HG03520 (cell line): ENCODE results near the gene DDIT3.
"Not testable (repeated sequence)": the region's sequence is repeated elsewhere in the genome, so short reads cannot be mapped to it uniquely, and the experiment has no call there.

Experiments
- ATAC-seq: cut with Tn5 transposase; IDR thresholded peaks from one replicate; pipeline ENCODE4 v1.9.1; 2021; ENCODE audit warnings: mild to moderate bottlenecking, moderate library complexity; ENCODE audit not compliant: unreplicated experiment

DDIT3 gene, protein sequence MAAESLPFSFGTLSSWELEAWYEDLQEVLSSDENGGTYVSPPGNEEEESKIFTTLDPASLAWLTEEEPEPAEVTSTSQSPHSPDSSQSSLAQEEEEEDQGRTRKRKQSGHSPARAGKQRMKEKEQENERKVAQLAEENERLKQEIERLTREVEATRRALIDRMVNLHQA

DNA sequence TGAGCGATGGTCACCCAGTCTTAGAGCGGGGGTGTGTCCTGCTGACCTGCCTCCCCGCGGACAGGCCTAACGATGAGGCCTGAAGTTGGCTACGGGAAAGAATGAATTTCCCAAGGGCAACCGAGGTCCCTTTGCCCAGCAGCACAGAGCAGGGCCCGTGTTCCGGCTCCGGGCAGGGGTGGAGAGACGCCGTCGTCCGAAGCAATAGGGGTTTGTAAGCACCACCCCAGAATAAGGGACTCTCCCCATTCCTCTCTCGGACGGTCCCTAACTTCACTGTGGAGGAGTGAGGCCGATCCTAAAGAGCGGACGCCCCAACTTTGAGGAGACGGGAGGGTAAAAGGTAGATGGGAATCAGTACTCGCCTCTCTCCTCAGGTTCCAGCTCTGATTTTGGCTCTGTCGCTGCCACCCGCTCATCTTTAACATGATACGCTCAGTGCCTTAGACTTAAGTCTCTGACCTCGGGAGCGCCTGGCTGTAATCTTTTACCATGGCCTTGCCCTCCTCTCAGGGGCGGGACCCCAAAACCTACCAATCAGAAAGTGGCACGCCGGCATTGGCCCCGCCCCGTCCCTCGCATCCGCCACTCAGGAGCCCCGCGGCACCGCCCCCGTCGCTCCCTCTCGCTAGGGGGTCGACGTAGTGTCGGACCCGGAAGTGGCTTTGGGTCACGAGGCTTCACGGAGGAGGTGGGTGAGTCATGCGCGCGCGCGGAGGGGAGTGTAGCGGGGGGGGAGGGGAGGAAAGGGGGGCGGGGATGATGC, at the start of gene DDIT3:
Gene DDIT3 (minus strand): TSS at position 462 of the 766 bp plus-strand sequence. CDS start 3,108 bp downstream, outside the sequence.
- ATAC-seq: peak; percentile 57

DNA sequence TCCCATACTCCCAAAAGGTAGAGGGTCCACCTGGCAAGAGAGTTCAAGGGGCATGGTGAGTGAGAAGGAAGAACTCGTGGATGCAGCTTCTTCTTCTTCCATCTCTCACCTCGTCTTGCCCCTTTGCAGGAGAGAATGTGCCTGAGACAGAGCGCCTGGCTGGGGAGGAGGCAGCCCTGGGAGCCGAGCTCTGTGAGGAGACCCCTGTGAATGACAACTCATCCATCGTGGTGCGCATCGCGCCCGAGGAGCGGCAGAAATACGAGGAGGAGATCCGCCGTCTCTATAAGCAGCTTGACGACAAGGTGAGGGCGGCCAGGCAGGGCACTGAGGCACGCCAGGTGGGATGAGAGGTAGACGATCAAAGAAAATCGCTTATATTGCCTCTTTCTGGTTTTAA, 49.5 kb upstream of the DDIT3 start:
- ATAC-seq: no peak

- ATAC-seq: no peak
Measured at GRCh38 chr12:57568838-57569237, 48.5 kb upstream of the DDIT3 start.

DNA sequence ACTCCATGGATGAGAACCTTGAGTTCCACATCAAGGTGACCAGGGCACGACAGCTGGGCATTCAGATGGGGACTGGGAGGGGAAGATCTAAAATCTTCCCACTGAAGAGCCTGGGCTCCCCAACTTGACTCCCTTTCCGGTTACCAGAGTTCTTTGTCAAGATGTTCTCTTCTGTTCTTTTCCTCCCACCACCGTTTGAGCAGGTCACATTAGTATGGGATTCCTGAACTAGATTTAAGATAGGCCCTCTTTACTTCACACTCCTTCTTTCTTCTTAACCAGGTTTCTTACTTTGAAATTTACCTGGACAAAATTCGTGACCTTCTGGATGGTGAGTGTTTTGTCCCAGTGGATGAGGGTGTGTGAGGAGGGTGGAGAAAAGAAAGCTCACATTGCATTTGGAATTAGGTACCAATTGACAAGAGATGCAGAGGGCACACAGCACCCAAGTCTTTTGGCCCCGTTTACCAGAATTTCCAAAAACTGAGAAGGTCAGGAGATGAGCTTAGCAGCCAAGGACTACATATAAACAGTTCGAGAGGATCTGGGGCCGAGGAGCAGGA, 43.9 kb upstream of the DDIT3 start:
- no peak for ATAC-seq

DNA sequence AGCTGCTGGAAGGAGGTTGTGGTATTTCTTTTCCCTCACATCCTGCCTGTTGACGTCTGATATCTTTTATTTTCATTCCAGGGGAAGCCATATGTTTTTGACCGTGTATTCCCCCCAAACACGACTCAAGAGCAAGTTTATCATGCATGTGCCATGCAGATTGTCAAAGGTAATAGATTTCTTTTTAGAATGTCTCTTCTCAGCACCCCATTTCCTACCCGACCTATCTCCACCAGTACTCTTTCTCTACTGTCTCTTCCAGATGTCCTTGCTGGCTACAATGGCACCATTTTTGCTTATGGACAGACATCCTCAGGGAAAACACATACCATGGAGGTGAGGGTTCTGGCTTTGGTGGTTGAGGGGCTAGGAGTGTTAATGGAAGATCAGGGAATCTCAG, 43.0 kb upstream of the DDIT3 start:
- no peak for ATAC-seq

DNA sequence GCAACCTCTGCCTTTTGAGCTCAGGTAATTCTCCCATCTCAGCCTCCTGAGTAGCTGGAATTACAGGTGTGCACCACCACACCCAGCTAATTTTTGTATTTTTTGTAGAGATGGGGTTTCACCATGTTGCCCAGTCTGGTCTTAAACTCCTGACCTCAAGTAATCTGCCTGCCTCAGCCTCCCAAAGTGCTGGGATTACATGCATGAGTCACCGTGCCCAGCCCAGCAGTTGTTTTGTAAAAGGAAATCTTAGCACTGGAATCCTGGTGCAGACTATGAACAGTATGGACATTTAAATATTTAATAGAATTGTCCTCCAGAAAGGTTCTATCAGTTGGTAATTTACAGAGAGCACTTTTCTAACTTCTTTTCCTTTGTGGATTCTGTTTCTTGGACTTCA, 40.8 kb upstream of the DDIT3 start:
- not testable (repeated sequence) for ATAC-seq

DNA sequence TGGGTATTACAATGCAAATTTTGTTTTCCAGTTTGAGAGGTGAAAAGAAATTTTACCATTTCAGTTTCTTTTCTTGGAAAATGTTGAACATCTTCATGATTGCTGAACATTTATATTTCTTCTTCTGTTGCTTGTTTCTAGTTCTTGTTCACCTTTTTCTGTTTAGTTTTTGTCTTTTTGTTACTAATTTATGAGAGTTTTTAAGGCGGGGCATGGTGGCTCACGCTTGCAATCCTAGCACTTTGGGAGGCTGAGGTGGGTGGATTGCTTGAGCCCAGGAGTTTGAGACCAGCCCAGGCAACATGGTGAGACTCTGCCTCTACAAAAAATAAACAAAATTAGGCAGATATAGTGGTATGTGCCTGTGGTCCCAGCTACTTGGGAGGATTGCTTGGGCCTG, 40.2 kb upstream of the DDIT3 start:
- no peak for ATAC-seq

- no peak for ATAC-seq
Measured at GRCh38 chr12:57558864-57559263, 38.5 kb upstream of the DDIT3 start.

GRCh38 chr12:57554897-57555296, 34.6 kb upstream of the DDIT3 start:
- no peak for ATAC-seq

- no peak for ATAC-seq
Measured at GRCh38 chr12:57554453-57554852, 34.1 kb upstream of the DDIT3 start.

DNA sequence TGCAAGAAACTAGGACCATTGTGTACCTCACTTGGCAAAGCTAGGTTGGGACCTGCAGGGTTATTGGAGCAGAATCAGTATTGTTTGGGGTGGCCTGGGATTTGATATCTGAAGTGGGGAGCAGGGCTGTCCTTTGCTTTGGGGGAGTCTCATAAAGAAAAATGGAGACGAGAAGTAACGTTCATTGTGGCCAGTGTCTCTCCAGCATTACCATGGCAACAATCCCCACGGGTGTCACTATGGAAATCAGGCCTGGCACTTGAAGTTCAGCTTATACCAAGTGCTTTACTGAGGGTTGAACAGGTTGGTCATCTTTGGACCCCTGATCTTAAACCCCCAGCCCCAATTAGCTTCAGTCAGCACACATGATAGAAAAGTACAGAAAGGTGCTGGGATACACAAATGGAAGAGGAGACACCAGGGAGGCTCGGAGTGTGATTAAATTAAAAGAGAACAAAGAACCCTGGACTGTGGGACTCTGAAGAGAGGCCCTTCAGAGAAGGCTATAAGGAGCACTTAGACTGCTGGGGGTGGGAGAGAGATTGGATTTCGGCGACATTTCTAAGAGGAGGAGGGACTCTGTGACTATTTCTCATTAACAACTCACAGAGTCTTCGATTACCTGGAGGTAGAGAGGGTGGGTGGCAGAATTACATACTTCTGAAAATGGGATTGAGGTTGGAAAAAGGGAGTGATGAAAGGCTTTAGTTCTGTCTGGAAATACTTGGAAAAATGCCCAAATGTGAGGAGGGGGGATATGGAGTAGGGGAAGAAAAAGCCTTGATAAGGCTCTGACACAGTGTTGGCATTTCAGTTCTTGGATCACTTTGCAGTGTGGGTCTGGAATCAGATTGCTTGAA, 33.3 kb upstream of the DDIT3 start:
- ATAC-seq: no peak

DNA sequence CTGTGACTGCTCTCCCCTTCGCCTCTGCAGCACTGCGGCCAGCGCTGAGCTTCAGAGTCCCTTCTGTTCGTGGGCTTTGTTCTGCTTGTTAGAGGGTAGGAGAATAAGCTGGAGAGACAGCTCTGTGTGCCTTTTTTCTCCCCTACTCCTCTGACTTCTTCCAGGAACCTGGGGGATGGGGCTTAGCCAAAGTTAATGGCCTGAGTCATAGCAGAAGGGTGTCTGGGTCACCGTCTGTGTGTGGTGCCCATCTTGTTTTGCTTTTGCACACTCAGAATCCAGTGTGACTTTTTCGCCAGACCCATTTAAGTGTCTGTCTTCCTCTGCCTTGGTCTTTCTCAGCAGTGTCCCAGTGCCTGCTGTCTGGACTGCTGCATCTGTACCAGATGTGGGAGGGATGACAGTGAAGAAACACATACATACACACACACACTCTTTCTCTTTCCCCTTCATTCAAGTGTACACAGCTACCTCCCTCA, 32.6 kb upstream of the DDIT3 start:
- no peak for ATAC-seq

- ATAC-seq: no peak
Measured at GRCh38 chr12:57552306-57552651, 32.0 kb upstream of the DDIT3 start.

DNA sequence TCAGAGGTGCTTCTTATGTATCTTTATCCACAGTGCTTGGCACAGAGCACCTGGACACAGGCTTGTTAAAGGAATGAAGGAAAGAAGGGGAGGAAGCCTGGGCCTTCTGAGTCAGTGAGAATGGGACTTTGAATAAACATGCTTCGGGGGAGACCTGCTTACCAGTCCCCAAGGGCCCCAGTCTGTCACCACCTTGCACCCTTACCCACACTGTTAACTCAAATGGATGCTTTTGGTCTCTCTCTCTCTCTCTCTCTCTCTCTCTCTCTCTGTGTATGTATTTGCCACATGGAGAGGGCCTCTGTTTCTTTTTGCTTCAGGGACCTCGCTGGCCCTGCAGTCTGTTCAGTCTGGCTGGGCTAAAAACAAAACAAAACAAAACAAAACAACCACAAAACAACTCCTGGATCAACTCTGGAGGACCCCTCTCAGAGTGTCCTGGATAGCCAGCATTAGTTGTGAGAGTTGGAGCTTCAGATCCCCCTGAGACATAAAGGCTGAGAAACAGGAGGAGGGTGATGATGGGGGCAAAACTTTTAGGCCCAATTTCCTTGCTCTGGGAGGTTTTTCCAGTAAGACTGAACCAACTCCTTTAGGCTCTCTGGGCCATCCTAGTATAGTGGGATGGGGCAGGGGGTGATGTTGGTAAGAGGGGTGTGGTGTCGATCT, 31.5 kb upstream of the DDIT3 start:
- no peak for ATAC-seq

DNA sequence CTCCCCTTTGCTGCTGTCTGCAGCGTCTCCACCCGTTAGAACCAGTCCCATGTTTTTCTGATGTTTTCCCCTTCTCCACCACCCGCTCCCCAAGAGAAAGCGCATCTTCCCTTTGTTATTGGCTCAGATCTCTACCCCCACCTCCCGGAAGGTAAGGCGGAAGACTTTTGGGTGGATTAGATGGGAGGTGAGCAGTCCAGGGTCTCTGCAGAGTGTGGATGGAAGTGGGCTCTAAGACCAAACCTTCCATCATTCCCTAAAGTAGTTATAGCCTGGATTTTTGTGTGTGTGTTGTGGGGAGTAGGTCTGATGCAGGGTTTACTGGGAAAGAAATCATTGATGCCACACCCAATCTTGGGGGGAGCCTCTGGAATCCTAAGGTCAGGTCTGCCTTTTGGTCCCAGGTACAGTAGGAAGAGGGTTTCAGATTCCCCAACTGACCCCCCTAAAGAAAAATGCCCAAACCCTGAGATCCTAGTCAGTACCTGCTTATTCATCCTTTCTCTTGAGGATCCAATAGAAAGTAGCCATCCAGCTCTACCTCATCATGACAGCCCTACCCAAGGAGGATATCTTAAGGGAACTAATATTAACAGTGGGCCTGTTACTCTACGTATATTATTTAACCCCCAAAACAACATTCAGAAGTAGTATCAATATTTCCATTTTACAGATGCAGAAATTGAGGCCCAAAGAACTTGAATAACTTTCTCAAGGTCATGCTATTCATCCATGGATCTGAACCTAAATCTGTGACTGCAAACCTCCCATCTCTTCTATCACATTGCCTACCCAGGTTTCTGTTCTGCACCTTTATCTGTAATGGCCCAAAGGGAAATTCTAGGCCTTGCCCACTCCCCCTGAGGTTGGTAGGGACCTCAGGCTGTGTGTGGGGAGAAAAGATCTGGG, 30.6 kb upstream of the DDIT3 start:
- ATAC-seq: no peak

GRCh38 chr12:57549909-57550640, 29.8 kb upstream of the DDIT3 start, which contains the start of gene KIF5A:
KIF5A (plus strand) TSS chr12:57550044; CDS start chr12:57550272, 228 bp downstream.
- no peak for ATAC-seq

DNA sequence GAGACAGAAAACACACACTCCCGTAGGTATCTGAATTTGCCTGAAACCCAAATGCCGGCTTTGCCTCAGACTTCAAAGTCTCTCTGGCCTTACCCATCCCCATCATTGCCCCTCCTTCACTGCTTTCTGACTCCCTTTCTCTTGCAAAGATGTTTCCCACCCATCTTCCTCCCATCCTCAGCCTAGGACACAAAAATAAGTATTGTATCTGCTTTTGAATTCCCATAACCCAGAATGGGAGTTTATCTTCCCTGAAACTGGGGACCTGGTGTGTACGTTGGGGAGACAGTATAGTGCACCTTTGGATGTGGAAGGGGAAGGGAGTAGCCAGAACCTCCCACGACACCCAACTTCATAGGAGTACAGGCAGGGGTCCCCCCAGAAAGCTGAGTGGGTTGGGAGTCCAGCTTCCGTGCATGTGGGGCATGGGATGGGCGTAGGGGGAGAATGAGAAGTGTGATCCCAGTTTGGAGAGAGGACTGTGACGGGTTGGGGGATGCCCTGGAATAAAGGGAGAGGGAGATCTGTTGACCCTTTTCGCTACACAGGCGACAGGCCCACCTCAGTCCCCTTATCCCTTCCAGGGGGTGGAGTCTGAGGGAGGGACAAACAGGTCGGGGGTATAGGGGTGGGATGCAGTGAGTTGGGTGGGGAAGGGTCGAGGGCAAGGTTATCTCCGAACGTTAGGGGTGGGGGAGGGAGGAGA, 29.0 kb upstream of the DDIT3 start:
- ATAC-seq: no peak

DNA sequence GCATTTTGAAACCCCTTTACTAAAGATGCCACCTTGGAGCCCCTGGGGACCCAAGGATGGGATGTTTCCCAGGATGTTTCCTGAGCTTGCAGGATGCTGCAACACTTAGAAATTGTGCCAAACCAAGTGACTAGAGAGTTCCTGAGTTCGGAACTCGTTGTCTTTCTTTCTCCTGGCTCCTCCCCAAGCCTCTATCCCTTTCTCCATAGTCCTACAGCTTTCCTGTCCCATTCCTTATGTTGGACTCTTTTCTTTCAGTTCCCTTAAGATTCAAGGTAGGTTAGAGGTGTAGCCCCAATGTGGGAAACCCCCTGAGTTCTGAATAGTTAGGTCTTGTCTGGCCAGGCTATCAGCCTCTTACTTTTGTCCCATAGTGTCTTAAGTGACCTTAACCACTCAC, 28.2 kb upstream of the DDIT3 start:
- ATAC-seq: no peak

GRCh38 chr12:57548013-57548315, 27.6 kb upstream of the DDIT3 start:
- no peak for ATAC-seq
